Brain pericyte (primary cell): ENCODE results near the gene TAT.
"Not testable (repeated sequence)": the region's sequence is repeated elsewhere in the genome, so short reads cannot be mapped to it uniquely, and the experiment has no call there.

Experiments used
- DNase-seq: peaks from one replicate; pipeline ENCODE4 v3.0.0-alpha.2; 2012; ENCODE audit warnings: low read depth, low spot score

The TAT gene

DNA sequence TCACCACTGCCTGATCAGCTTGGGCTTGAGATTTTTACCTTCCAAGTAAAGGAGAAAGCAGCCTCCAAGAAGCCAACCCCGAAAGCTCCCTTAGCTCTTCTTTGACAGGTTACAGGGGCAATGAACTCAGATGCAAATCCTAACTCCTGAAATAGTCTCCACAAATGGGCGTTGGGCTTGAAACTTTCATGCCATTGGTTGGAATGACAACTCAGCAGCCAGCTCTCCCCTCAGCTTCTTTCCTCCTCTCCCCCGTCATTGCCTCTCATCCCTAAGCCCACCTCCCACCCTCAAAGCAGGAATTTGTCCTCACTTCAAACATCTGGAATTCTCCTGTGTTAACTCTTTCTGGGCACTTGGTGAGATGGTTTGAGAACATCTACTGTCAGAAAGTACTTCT, at the start of gene TAT:
TAT (minus strand) TSS at position 122 of the 400 bp plus-strand sequence. CDS start 677 bp downstream, outside the sequence.
- no peak for DNase-seq

DNA sequence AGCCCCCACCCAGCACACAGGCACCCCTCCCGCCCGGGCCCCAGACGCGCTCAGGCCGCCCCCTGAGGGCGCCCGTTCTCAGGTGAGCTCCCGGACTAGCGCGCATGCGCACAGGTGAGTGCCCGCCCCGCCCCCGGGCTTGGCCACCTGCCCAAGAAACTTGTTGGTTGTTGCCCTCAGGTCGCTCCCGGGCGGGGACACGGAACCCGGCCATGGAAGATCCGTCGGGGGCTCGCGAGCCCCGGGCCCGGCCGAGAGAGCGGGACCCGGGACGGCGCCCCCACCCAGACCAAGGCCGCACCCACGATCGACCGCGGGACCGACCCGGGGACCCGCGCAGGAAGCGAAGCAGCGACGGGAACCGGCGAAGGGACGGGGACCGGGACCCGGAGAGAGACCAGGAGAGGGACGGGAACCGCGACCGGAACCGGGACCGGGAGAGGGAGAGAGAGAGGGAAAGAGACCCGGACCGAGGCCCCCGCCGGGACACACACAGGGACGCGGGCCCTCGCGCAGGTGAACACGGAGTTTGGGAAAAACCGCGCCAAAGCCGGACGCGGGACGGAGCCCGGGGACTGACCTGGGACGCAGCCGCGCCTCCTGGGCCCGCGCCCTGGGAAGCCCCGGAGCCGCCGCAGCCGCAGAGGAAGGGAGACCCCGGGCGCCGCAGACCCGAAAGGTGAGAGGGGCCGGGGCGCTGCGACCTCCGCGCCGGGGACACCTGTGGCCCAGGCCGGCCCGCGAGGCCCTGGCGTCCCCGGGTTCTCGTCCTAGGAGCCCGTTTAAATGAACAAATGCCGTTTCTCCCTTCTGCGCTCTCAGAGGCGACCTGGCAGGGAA, 49.3 kb upstream of the TAT start, which contains the start of gene MARVELD3:
MARVELD3 (plus strand) TSS at position 167 of the 840 bp plus-strand sequence; CDS start at position 213, 46 bp downstream.
- DNase-seq = no peak

DNA sequence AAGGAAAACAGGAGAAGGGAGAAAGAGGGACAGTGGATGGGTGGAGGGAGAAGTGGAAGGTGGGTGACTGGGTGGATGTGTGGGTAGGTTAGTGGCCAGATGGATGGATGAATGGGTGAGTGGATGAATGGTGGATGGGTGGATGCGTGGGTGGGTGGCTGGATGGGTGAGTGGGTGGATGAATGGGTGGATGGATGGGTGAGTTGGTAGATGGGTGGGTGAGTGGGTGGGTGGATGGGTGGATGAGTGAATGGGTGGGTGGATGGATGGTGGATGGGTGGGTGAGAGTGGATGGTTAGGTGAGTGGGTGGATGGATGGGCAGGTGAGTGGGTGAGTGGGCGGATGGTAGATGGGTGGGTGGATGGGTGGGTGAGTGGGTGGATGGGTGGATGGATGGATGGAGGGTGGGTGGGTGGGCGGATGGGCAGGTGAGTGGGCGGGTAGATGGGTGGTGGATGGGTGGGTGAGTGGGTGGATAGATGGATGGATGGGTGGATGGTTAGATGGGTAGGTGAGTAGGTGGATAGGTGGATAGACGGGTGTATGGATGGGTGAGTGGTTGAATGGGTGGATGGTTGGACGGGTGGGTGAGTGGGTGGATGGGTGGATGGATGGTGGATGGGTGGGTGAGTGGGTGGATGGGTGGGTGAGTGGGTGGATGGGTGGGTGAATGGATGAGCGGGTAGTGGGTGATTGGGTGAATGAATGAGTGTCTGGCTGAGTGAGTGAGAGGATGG, 48.4 kb upstream of the TAT start:
- DNase-seq = no peak

DNA sequence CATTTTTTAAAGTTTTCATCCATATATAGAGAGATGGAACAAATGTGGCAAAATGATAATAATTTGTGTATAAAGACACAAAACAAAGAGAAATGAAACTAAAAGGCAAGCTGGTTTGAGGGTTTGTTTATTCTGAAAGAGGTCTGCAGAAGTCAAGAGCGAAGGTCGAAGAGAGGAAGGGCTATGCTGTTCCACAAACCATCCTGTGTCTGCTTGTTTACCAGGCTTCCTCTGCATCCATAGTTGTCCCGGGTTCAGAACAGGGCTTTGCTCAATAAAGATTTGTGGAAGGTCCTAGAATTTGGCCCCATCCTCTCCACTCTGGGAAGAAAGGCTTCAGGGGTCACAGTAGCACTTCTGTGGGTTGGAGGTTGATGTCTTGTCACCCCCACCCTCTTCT, 46.7 kb upstream of the TAT start:
- no peak for DNase-seq

DNA sequence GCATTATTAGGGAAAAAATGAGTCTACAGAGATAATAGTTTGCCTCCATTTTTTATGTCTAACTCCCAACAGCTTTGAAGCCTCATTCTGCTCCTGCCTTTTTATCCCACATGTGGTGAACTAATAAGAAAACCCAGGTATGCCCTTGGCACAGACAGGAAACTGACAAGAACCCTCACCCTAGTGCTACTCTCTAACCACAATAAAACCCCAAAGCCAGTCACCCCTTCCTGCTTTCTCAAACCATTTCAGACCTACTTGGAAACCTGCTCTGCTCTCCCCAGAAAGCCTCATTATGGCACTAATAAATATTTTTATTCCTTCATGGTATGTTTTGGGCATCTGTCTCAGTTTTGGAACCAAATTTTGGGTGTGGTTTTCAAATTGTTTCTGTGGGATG, 45.2 kb upstream of the TAT start:
- no peak for DNase-seq

DNA sequence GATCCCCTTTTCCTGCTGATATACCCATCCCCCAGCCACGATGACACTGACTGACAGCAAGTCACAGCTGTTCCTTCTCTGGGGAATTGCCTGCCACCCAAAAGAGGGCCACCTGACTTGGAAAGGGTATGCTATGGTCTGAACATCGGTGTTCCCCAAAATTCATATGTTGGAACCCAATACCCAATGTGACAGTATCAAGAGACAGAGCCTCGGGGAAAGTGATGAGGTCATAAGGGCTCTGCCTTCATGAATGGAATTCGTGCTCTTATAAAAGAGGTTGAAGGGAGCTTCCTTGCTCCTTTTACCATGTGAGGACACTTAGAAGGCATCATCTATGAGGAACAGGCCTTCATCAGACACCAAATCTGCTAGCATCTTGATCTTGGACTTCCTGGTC, 41.5 kb upstream of the TAT start:
- no peak for DNase-seq

DNA sequence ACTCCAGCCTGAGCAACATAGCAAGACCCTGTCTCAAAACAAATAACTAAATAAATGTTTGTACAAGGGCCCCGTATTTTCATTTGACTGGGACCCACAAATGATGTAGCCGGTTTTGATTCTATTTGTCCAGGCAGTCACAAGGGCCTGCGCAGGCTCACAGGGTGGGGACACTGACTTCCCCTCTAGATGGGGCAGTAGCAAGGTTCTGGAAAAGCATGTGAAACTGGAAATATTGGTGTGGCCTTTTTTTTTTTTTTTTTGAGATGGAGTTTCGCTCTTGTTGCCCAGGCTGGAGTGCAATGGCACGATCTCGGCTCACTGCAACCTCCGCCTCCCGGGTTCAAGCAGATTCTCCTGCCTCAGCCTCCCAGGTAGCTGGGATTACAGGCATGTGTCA, 38.1 kb upstream of the TAT start:
- not testable (repeated sequence) for DNase-seq

DNA sequence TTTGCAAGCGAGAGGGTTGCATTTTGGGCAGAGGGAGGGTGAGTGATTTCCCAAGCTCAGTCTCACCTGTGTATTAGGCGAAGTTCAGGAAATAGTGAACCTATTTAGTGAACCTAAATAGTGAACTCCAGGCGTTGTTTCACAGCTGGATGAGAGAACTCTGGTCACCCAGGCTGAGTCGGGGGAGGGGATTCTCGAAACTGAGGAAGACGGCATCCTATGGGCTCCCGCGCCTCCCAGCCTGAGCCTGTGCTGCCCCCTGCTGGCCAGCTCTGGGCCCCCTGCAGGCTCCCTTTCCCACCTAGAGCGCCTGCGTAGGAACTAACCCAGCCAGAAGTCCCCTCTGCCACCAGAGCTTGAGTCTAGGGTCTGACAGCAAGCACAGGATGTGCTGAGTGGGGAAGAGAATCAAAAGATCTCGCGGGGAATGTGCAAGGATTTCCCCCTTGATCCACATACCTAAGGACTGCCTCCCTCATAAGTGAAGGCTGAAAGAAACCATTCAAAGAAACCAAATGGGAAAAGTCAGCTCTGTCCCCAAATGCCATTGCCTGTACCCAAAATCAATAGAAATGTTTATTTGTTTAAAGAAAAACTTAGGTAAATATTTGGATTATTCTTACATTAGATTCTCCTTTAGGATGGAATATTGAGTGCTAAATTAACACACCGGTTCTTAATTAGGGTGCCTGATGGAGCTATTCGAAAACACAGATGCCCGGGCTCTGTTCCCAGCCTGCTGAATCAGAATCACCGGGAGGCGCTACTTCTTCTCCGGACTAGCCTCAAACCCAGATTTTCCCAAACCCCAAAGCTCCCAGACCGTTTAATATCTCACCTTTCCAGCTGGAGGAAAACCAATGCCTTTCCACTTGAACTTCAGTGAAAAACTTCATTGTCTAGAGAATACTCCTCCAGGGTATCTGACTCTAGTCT, 34.3 kb upstream of the TAT start:
- no peak for DNase-seq

DNA sequence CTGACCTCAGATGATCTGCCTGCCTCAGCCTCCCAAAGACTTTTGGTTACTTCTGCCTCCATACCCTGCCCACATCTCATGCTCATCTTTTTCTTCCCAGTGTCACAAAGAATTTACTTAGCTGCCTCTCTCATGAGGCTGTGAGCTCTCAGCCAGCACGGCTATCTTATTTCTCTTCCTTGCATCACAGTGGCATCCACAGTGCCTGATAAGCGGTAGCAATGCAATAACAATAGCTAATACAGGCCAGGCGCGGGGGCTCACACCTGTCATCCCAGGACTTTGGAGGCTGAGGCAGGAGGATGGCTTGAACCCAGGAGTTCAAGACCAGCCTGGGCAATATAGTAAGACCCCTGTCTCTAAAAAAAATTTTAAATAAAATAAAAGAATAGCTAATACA, 33.6 kb upstream of the TAT start:
- no peak for DNase-seq

DNA sequence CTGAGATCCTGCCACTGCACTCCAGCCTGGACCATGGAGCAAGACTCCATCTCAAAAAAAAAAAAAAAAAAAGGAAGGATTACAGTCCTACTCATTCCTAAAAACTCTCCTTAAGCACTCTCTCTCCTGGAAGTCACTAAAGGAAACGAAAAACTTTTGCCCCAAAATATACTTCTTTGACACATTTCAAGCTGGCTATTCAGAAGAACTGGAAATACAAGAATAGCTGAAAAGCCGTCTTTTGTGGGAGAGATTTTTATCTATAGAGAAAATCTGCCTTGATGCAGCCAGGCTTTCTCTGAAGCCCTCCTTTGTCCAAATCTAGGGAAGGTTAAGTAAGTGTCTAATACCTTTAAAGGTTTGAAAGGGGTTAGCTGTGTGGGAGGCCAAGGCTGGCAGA, 32.2 kb upstream of the TAT start:
- no peak for DNase-seq

DNA sequence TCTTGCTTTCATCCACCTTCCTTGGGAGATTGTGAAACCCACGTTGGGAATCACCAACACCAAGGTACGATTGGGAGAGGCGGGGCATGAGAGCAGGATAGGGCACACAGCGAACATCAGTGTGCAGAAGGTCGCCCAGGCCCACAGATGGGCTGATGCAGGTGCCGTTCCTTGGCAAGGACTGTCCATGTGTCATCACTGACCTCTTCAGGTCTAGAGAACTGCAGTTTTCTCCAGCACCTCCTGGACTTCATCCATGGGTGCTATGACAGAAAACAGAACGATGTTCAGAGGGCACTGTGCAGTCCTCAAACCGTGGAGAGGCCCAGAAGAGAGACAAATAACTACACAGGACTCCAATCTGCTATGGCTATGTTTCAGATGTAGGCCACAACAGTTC, 23.9 kb upstream of the TAT start:
- no peak for DNase-seq

DNA sequence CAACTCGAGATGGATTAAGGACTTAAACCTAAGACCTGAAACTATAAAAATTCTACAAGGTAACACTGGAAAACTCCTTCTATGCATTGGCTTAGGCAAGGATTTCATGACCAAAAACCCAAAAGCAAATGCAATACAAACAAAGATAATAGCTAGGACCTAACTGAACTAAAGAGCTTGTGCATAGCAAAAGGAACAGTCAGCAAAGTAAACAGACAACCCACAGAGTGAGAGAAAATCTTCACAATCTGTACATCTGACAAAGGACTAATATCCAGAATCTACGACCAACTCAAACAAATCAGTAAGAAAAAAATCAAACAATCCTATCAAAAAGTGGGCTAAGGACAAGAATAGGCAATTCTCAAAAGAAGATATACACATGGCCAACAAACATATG, 21.5 kb upstream of the TAT start:
- DNase-seq = not testable (repeated sequence)

DNA sequence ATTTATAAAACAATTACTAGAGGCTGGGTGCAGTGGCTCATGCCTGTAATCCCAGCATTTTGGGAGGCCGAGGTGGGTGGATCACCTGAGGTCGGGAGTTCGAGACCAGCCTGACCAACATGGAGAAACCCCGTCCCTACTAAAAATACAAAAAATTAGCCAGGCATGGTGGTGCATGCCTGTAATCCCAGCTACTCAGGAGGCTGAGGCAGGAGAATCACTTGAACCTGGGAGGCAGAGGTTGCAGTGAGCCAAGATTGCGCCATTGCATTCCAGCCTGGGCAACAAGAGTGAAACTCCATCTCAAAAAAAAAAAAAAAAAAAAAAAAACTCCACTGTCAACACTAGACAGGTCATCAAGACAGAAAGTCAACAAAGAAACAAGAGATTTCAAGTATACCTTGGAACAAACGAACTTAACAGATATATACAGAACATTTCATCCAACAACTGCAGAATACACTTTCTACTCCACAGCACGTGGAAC, 18.5 kb upstream of the TAT start:
- DNase-seq = not testable (repeated sequence)

DNA sequence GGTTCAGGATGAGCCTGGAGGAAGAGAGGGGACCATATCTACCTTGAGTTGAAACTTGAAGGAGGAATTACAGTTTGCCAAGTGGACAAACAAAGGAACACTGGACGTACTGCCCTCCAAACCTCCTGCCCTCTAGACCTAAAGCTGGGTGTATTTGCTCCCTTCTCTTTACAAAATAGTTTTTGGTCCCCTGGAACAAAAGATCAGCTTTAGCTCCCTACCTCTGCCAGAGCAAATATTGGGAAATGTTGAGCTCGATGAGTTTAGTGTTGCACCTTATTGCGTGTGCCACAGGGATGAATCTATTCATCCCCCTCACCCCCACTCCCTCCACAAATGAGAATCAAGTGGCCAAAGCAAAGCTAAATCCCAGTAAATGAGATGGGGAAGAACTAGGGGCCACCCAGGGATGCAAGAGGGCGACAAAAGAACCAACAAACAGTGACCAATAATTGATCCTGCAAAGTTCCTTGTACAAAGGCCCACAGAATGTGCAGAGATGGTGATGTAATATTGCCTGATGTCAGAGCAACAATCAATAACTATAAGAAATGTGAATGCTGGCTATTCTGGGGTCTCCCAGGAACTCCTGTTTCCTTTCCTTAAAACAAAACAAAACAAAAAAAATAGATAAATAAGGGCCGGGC, 17.2 kb upstream of the TAT start:
- DNase-seq = no peak

DNA sequence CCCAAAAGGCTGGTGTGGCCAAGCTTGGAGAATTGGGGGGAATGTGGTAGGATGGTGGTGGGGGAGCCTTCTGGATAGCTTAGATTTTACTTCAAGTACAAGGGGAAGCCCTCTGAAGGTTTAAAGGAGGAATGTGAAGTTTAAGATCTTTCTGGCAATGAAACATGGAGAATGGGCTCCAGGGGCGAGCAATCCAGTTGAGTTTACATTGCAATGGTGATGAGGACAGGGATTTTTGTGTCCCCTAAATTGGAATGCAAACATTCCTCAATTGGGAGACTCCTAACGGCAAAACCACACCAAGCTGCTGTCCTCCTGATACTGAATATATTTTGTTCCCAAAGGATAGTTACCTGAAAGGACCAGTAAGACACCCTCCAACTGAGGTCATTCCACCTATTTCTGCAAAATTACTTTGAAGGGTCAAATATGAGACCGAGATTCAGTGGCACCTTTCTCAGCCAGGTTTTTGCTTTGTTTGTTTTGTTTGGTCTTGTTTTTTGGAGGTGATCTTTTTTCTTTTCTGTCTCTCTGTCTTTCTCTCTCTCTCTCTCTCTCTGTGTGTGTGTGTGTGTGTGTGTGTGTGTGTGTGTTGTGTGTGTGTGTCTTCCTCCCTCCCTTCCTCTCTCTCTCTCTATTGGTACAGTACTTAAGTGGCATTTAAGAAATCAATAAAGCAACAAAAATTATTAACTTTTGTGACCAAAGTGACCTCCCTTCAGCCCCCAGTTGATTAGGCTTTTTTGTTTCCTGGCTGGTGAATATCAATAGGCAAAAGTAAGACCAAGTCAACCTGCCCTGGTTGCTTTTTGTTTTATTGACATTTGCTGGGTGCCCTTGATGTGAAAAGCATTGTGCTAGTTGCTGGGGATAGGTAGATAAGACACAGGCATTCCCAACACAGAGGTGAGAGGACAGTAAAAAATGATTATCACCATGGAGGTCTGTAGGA, 16.4 kb upstream of the TAT start:
- no peak for DNase-seq

DNA sequence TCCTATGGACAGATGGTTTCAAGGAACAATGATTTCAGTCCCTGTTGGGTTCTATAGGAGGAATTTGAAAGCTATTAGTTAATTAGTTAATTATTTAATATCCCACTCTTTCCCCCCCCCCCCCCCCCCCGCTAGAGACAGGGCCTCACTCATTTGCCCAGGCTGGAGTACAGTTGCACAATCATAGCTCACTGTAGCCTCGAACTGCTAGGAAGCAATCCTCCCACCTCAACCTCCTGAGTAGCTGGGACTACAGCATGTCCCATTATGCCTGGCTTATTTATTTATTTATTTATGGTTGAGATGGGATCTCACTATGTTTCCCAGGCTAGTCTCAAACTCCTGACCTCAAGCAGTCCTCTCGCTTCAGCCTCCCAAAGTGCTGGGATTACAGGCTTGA, 15.0 kb upstream of the TAT start:
- DNase-seq = no peak

DNA sequence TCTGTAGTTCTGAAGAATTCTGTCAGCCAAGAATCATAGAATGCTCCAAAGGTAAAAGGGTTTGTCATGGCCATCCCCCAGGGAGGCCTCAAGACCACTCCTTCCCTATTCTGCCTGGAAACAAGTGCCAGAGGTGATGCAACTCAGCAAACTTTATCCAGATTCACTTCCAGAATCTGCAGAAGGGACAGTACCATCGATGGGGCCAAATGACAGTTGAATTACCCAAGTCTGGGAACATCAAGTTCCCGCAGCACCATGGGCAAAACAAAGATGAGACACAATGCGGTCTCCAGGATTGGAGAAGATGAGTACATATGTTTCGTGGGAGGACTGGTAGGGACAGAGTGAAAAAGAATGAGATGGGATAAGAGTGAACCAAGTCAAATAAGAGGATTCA, 13.7 kb upstream of the TAT start:
- DNase-seq = no peak

DNA sequence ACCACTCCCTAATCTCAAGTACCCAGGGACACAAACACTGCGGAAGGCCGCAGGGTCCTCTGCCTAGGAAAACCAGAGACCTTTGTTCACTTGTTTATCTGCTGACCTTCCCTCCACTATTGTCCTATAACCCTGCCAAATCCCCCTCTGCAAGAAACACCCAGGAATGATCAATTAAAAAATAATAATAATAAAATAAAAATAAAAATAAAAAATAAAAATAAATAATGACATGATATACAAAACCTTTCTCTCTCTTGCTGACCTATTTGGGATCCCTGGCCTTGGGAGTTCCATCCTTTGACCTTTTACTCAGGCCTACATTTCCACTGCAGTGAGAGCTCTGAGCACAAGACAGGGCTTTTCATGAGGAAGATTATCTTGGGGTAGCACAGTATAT, 13.2 kb upstream of the TAT start:
- DNase-seq = not testable (repeated sequence)

DNA sequence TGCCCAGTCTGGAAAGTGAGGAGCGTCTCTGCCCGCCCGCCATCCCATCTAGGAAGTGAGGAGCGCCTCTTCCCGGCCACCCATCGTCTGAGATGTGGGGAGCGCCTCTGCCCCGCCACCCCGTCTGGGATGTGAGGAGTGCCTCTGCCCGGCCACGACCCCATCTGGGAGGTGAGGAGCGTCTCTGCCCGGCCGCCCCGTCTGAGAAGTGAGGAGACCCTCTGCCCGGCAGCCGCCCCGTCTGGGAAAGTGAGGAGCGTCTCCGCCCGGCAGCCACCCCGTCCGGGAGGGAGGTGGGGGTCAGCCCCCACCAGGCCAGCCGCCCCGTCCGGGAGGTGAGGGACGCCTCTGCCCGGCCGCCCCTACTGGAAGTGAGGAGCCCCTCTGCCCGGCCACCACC, 12.4 kb upstream of the TAT start:
- DNase-seq = not testable (repeated sequence)

DNA sequence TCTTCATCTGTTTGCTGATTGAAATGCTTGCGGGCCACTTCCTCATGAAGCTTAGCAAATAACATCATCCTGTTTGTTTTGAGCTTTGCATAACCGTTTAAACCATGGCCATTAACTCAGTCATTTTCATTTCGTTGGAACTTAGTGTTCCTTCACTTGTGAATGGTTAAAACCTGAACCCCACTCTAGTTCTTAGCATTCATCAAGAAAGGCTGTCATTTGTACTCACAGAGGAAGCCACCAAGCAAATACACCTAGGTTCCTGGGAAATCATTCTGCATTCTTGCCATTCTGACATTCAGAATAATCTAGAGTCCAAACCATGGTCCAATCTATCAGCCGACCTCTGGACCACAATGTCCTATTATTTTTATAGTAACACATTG, 8.4 kb upstream of the TAT start:
- no peak for DNase-seq
